ENCODE measurements around the gene AK9. TPM values are rescaled to one million over a fixed set of nuclear protein-coding genes. Genes with fewer than 3 reads are reported as not detected.

The AK9 gene
- total RNA-seq, 1 experiment from 2014 or later: 2.3 TPM

GRCh38 chr6:109524129-109524528 is 166.9 kb downstream of the AK9 start:
- Histone ChIP-seq H3K36me3 (ENCODE audit: control insufficient read depth, insufficient read depth, low read length) (no peaks in the 10 kb centered on the region), H3K27ac (ENCODE audit: low read length) (no peak overlapping the region), H3K4me1 (ENCODE audit: control insufficient read depth, insufficient read depth, low read length) (no peaks in the 10 kb centered on the region), H3K9me3 (ENCODE audit: control insufficient read depth, insufficient read depth, low read depth, low read length) (peaks cover 12% of the 10 kb centered on the region), H3K27me3 (ENCODE audit: control insufficient read depth, insufficient read depth, low read length) (peaks cover 23% of the 10 kb centered on the region), H3K4me3 (ENCODE audit: low read depth in 2 of 2, low read length in 2 of 2) (no peak overlapping the region)
- ChIA-PET CTCF (no interaction called here), POLR2A (no interaction called here)
- intact Hi-C loops (cut with micrococcal nuclease; ENCODE audit: unreplicated experiment): no loop called here
- DNase-seq (ENCODE audit: low read depth, low spot score) (no peak), ATAC-seq (no peak)
- TF ChIP-seq POLR2AphosphoS5 (IDR thresholded peaks at IDR 0.05; ENCODE audit: low read depth, low read length): no peak
- no peak for TF ChIP-seq REST (IDR thresholded peaks at IDR 0.05; ENCODE audit: insufficient read depth in 1 of 2, low read depth in 2 of 2, low read length in 1 of 2)
- TF ChIP-seq SIN3A (IDR thresholded peaks at IDR 0.05; ENCODE audit: borderline replicate concordance, insufficient read depth, low read depth, low read length): no peak
- no peak for TF ChIP-seq CTCF (IDR thresholded peaks at IDR 0.05)
- no peak for TF ChIP-seq TCF7L2 (IDR thresholded peaks at IDR 0.05; ENCODE audit: low read depth, low read length)
- in situ Hi-C loops (cut with HindIII; ENCODE audit: low pct_unique_long_range_greater_than_20kb, low sequenced_read_pairs): no loop called here
- no TSS peak for BruUV-seq (replicated peaks)

GRCh38 chr6:109523478-109523877 is 167.5 kb downstream of the AK9 start:
- H3K4me3 ChIP-seq (ENCODE audit: low read depth in 2 of 2, low read length in 2 of 2): no peak overlapping the region
- ChIA-PET CTCF (no interaction called here), POLR2A (no interaction called here)
- no peaks in the 10 kb centered on the region for H3K36me3 ChIP-seq (ENCODE audit: control insufficient read depth, insufficient read depth, low read length)
- no peaks in the 10 kb centered on the region for H3K4me1 ChIP-seq (ENCODE audit: control insufficient read depth, insufficient read depth, low read length)
- H3K9me3 ChIP-seq (ENCODE audit: control insufficient read depth, insufficient read depth, low read depth, low read length): peaks cover 12% of the 10 kb centered on the region
- TF ChIP-seq POLR2AphosphoS5 (IDR thresholded peaks at IDR 0.05; ENCODE audit: low read depth, low read length) (no peak), SIN3A (IDR thresholded peaks at IDR 0.05; ENCODE audit: borderline replicate concordance, insufficient read depth, low read depth, low read length) (no peak), CTCF (IDR thresholded peaks at IDR 0.05) (no peak), TCF7L2 (IDR thresholded peaks at IDR 0.05; ENCODE audit: low read depth, low read length) (no peak), REST (IDR thresholded peaks at IDR 0.05; ENCODE audit: insufficient read depth in 1 of 2, low read depth in 2 of 2, low read length in 1 of 2) (no peak)
- DNase-seq (ENCODE audit: low read depth, low spot score) (no peak), ATAC-seq (no peak)
- peaks cover 23% of the 10 kb centered on the region for H3K27me3 ChIP-seq (ENCODE audit: control insufficient read depth, insufficient read depth, low read length)
- in situ Hi-C loops (cut with HindIII; ENCODE audit: low pct_unique_long_range_greater_than_20kb, low sequenced_read_pairs): no loop called here
- no TSS peak for BruUV-seq (replicated peaks)
- no peak overlapping the region for H3K27ac ChIP-seq (ENCODE audit: low read length)
- intact Hi-C loops (cut with micrococcal nuclease; ENCODE audit: unreplicated experiment): no loop called here
